Measurements from ENCODE around the gene PTBP3. TPM values are rescaled to one million over a fixed set of nuclear protein-coding genes. Genes with fewer than 3 reads are reported as not detected.

Gene PTBP3
- polyA plus RNA-seq, 1 donor from 2014 or later: 36.1 TPM

DNA sequence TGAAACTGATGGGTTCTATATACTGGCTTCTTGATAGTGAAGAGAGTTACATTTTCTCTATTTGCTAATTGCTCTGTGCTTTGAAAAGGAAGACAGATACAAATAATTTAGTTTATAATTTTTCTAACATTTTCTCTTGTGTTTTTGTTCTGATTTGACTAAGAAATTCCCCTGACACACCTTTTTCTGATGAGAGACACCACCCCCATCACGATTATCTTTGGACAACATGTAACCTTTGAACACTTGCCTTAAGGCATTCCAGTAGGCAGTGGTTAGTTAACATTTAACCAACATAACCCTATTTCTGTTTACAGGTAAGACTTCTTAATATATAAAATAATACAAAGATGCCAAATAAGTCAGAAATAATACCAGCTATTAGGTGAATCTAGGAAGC lies 4.1 kb upstream of the PTBP3 start:
- Histone ChIP-seq H4K20me1 (ENCODE audit: insufficient read depth) (no peaks in the 10 kb centered on the region), H2AFZ (ENCODE audit: low read depth, low read length) (no peak overlapping the region), H3K79me2 (replicated peaks; ENCODE audit: insufficient read depth, low read length) (peaks cover 3% of the 10 kb centered on the region), H3K36me3 (ENCODE audit: insufficient read depth, low read length) (no peaks in the 10 kb centered on the region), H3F3A (ENCODE audit: insufficient read depth, low read length, poor library complexity, severe bottlenecking) (no peaks in the 10 kb centered on the region), H3K4me2 (ENCODE audit: low read length) (no peak overlapping the region), H3K27me3 (ENCODE audit: insufficient read depth, low read depth, low read length) (no peaks in the 10 kb centered on the region), H3K9me3 (ENCODE audit: low read length) (no peaks in the 10 kb centered on the region), H3K27ac (ENCODE audit: low read length) (no peak overlapping the region), H3K9ac (ENCODE audit: low read length) (no peak overlapping the region), H3K9me2 (ENCODE audit: insufficient read depth, low read length) (no peaks in the 10 kb centered on the region), H3K4me3 (ENCODE audit: low read length) (no peak overlapping the region)
- no peak for TF ChIP-seq TAF1 (IDR thresholded peaks at IDR 0.05; ENCODE audit: low read depth)
- TF ChIP-seq, protein P1, sequence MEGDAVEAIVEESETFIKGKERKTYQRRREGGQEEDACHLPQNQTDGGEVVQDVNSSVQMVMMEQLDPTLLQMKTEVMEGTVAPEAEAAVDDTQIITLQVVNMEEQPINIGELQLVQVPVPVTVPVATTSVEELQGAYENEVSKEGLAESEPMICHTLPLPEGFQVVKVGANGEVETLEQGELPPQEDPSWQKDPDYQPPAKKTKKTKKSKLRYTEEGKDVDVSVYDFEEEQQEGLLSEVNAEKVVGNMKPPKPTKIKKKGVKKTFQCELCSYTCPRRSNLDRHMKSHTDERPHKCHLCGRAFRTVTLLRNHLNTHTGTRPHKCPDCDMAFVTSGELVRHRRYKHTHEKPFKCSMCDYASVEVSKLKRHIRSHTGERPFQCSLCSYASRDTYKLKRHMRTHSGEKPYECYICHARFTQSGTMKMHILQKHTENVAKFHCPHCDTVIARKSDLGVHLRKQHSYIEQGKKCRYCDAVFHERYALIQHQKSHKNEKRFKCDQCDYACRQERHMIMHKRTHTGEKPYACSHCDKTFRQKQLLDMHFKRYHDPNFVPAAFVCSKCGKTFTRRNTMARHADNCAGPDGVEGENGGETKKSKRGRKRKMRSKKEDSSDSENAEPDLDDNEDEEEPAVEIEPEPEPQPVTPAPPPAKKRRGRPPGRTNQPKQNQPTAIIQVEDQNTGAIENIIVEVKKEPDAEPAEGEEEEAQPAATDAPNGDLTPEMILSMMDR (IDR thresholded peaks at IDR 0.05; ENCODE audit: poor library complexity, severe bottlenecking): no peak

DNA sequence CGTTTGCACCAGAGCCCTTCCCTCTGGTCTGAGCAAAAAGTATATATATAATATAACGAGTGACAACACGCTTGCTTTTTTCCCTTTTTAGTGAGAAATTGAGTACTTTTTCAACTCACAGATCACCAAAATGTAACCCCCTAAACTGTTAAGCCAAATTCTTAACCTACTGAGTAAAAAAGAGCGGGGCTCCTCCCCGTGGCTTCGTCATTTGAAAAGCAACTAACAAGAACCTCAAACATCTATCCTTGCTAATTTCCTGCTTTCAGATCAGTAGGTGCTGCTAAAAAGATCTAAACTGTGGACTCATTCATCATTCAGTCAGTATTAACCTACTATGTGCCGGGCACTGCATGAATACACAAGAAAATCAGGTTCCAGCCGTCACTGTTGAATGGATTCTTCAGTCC lies 1.0 kb upstream of the PTBP3 start:
- peak overlapping the region; percentile 69 for H3K4me3 ChIP-seq (ENCODE audit: low read length)
- H3K9ac ChIP-seq (ENCODE audit: low read length): no peak overlapping the region

DNA sequence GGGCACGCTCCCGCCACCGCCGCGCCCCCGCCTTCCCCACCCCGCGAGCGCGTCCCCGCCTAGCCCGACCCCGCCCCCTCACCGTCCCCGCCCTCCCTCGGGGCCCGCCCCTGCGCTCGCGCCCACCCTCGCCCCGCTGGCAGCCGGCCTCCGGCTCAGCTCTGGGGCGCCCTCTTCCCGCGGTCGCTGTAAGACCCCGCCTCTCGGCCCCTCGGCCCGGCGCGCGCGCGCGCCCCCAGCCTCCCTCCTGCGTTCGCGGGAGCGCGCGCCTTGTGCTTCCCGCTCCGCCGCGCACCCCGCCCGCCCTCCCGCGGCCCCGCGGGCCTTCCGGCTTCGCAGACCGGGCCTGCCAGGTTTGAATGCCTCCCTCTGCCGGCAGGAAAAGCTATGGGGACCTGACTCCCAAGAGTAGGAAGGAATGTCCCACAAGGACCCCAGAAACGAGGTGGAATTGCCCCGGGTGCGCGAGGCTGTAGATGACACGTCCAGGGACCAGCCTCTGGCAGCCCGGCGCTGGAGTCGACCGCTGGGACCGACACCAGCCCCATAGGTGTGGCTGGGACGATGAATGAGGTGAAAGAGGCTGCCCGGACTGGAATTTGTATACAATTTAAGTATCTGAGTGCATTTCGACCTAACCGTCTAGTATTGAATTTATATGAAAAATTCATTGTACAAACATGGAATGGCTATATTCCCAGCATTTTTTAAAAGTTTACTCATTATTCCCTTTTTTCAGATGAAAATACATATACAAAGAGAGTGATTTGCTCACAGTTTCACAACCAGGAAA lies 416 bp upstream of the PTBP3 start:
- H3K27ac ChIP-seq (ENCODE audit: low read length): peak overlapping the region; percentile 90
- H2AFZ ChIP-seq (ENCODE audit: low read depth, low read length): peak overlapping the region; percentile 41
- no peaks in the 10 kb centered on the region for H3K36me3 ChIP-seq (ENCODE audit: insufficient read depth, low read length)
- peak overlapping the region; percentile 19 for H3K4me2 ChIP-seq (ENCODE audit: low read length)
- TF ChIP-seq EZH2 (IDR thresholded peaks at IDR 0.05; ENCODE audit: borderline replicate concordance, insufficient read depth, low read length, poor library complexity, severe bottlenecking): no peak
- TF ChIP-seq RAD21 (conservative IDR thresholded peaks at IDR 0.05): peak; percentile 54
- TF ChIP-seq, protein P1 (IDR thresholded peaks at IDR 0.05; ENCODE audit: poor library complexity, severe bottlenecking): peak; percentile 74
- peak; percentile 75 for TF ChIP-seq SMC3 (conservative IDR thresholded peaks at IDR 0.05; ENCODE audit: poor library complexity)
- no peak for TF ChIP-seq EP300 (conservative IDR thresholded peaks at IDR 0.05; ENCODE audit: poor library complexity, severe bottlenecking)
- TF ChIP-seq MXI1 (conservative IDR thresholded peaks at IDR 0.05; ENCODE audit: poor library complexity, severe bottlenecking): no peak
- H3K9ac ChIP-seq (ENCODE audit: low read length): peak overlapping the region; percentile 88
- peaks cover 40% of the 10 kb centered on the region for H3K79me2 ChIP-seq (replicated peaks; ENCODE audit: insufficient read depth, low read length)
- no peaks in the 10 kb centered on the region for H3F3A ChIP-seq (ENCODE audit: insufficient read depth, low read length, poor library complexity, severe bottlenecking)
- H3K9me2 ChIP-seq (ENCODE audit: insufficient read depth, low read length): no peaks in the 10 kb centered on the region
- H3K27me3 ChIP-seq (ENCODE audit: insufficient read depth, low read depth, low read length): no peaks in the 10 kb centered on the region
- H3K9me3 ChIP-seq (ENCODE audit: low read length): no peaks in the 10 kb centered on the region
- H4K20me1 ChIP-seq (ENCODE audit: insufficient read depth): no peaks in the 10 kb centered on the region
- H3K4me3 ChIP-seq (ENCODE audit: low read length): peak overlapping the region; percentile 97

More for the DNA sequence above, 1.0 kb upstream of the PTBP3 start:
- peak overlapping the region; percentile 41 for H2AFZ ChIP-seq (ENCODE audit: low read depth, low read length)
- H3K79me2 ChIP-seq (replicated peaks; ENCODE audit: insufficient read depth, low read length): peaks cover 34% of the 10 kb centered on the region
- no peaks in the 10 kb centered on the region for H3K9me2 ChIP-seq (ENCODE audit: insufficient read depth, low read length)
- no peaks in the 10 kb centered on the region for H3K36me3 ChIP-seq (ENCODE audit: insufficient read depth, low read length)
- peak overlapping the region; percentile 19 for H3K4me2 ChIP-seq (ENCODE audit: low read length)
- no peaks in the 10 kb centered on the region for H3K9me3 ChIP-seq (ENCODE audit: low read length)
- TF ChIP-seq MXI1 (conservative IDR thresholded peaks at IDR 0.05; ENCODE audit: poor library complexity, severe bottlenecking): no peak
- TF ChIP-seq TAF1 (IDR thresholded peaks at IDR 0.05; ENCODE audit: low read depth): no peak
- TF ChIP-seq, protein P2, sequence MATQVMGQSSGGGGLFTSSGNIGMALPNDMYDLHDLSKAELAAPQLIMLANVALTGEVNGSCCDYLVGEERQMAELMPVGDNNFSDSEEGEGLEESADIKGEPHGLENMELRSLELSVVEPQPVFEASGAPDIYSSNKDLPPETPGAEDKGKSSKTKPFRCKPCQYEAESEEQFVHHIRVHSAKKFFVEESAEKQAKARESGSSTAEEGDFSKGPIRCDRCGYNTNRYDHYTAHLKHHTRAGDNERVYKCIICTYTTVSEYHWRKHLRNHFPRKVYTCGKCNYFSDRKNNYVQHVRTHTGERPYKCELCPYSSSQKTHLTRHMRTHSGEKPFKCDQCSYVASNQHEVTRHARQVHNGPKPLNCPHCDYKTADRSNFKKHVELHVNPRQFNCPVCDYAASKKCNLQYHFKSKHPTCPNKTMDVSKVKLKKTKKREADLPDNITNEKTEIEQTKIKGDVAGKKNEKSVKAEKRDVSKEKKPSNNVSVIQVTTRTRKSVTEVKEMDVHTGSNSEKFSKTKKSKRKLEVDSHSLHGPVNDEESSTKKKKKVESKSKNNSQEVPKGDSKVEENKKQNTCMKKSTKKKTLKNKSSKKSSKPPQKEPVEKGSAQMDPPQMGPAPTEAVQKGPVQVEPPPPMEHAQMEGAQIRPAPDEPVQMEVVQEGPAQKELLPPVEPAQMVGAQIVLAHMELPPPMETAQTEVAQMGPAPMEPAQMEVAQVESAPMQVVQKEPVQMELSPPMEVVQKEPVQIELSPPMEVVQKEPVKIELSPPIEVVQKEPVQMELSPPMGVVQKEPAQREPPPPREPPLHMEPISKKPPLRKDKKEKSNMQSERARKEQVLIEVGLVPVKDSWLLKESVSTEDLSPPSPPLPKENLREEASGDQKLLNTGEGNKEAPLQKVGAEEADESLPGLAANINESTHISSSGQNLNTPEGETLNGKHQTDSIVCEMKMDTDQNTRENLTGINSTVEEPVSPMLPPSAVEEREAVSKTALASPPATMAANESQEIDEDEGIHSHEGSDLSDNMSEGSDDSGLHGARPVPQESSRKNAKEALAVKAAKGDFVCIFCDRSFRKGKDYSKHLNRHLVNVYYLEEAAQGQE (IDR thresholded peaks at IDR 0.05; ENCODE audit: borderline replicate concordance): no peak
- TF ChIP-seq SMC3 (conservative IDR thresholded peaks at IDR 0.05; ENCODE audit: poor library complexity): no peak
- no peak for TF ChIP-seq EZH2 (IDR thresholded peaks at IDR 0.05; ENCODE audit: borderline replicate concordance, insufficient read depth, low read length, poor library complexity, severe bottlenecking)
- TF ChIP-seq RAD21 (conservative IDR thresholded peaks at IDR 0.05): no peak
- no peak for TF ChIP-seq EP300 (conservative IDR thresholded peaks at IDR 0.05; ENCODE audit: poor library complexity, severe bottlenecking)
- no peaks in the 10 kb centered on the region for H3F3A ChIP-seq (ENCODE audit: insufficient read depth, low read length, poor library complexity, severe bottlenecking)
- peak overlapping the region; percentile 76 for H3K27ac ChIP-seq (ENCODE audit: low read length)
- H4K20me1 ChIP-seq (ENCODE audit: insufficient read depth): no peaks in the 10 kb centered on the region
- no peaks in the 10 kb centered on the region for H3K27me3 ChIP-seq (ENCODE audit: insufficient read depth, low read depth, low read length)

Data from neural cell (in vitro differentiated cells).